GM20000 (cell line): ENCODE measurements around the gene C1RL.

Experiments
- DNase-seq: peaks from one replicate; pipeline ENCODE4 v3.0.0; 2012; ENCODE audit warnings: low spot score
- CTCF ChIP-seq: IDR thresholded peaks from 2 replicates; pipeline ENCODE4 v1.5.1; 2012; ENCODE audit warnings: mild to moderate bottlenecking, control low read depth; ENCODE audit errors: extremely low read depth, missing control alignments

C1RL gene

GRCh38 chr12:7078163-7078562 is 30.9 kb downstream of the C1RL start:
- TF ChIP-seq CTCF: no peak
- no peak for DNase-seq

GRCh38 chr12:7076493-7076892 is 32.5 kb downstream of the C1RL start:
- DNase-seq: no peak
- TF ChIP-seq CTCF: no peak

GRCh38 chr12:7075939-7076338 is 33.1 kb downstream of the C1RL start:
- TF ChIP-seq CTCF: no peak

GRCh38 chr12:7075518-7075917 is 33.5 kb downstream of the C1RL start:
- no peak for TF ChIP-seq CTCF
- peak; percentile 28 for DNase-seq

More at GRCh38 chr12:7075939-7076338, 33.1 kb downstream of the C1RL start:
- DNase-seq: no peak

- DNase-seq: no peak
- no peak for TF ChIP-seq CTCF
Measured at GRCh38 chr12:7073946-7074345, 35.1 kb downstream of the C1RL start.

- no peak for TF ChIP-seq CTCF
- no peak for DNase-seq
Measured at GRCh38 chr12:7072554-7072953, 36.5 kb downstream of the C1RL start.

GRCh38 chr12:7072035-7072434 is 37.0 kb downstream of the C1RL start:
- TF ChIP-seq CTCF: no peak
- no peak for DNase-seq

- TF ChIP-seq CTCF: no peak
- DNase-seq: no peak
Measured at GRCh38 chr12:7069386-7069785, 39.6 kb downstream of the C1RL start.
